Neural cell (in vitro differentiated cells): ENCODE data around the gene RBKS.

Experiments
- EP300 ChIP-seq: fragments of 450-650 bp; conservative IDR thresholded peaks from 2 replicates; pipeline ENCODE4 v1.6.1; 2014; ENCODE audit warnings: antibody characterized with exemption, mild to moderate bottlenecking, moderate library complexity; ENCODE audit not compliant: poor library complexity, severe bottlenecking
- EZH2 ChIP-seq: fragments of 200-600, 300-800 bp; shearing (Covaris generic), sonication (generic); IDR thresholded peaks from 2 replicates; pipeline ENCODE4 v1.6.1; 2014; ENCODE audit warnings: antibody characterized with exemption, low read length, borderline replicate concordance, mild to moderate bottlenecking; ENCODE audit not compliant: insufficient read depth, poor library complexity, severe bottlenecking
- POLR2AphosphoS5 ChIP-seq: IDR thresholded peaks from 2 replicates; pipeline ENCODE4 v1.6.1; 2012
- RAD21 ChIP-seq: fragments of 450-650 bp; conservative IDR thresholded peaks from 2 replicates; pipeline ENCODE4 v1.6.1; 2014; ENCODE audit warnings: antibody characterized with exemption, mild to moderate bottlenecking, moderate library complexity
- REST ChIP-seq: IDR thresholded peaks from 2 replicates; pipeline ENCODE4 v1.6.1; 2012; ENCODE audit warnings: borderline replicate concordance
- SMC3 ChIP-seq: fragments of 450-650 bp; conservative IDR thresholded peaks from 2 replicates; pipeline ENCODE4 v1.6.1; 2014; ENCODE audit warnings: antibody characterized with exemption, mild to moderate bottlenecking, moderate library complexity; ENCODE audit not compliant: poor library complexity
- TAF1 ChIP-seq: IDR thresholded peaks from 2 replicates; pipeline ENCODE4 v1.6.1; 2012; ENCODE audit warnings: low read depth
- TF ChIP-seq, protein P1 (sequence below): fragments of 450-650 bp; IDR thresholded peaks from 2 replicates; pipeline ENCODE4 v1.5.1; 2014; ENCODE audit warnings: antibody characterized with exemption, mild to moderate bottlenecking, moderate library complexity; ENCODE audit not compliant: poor library complexity, severe bottlenecking

- TF ChIP-seq, protein P1, sequence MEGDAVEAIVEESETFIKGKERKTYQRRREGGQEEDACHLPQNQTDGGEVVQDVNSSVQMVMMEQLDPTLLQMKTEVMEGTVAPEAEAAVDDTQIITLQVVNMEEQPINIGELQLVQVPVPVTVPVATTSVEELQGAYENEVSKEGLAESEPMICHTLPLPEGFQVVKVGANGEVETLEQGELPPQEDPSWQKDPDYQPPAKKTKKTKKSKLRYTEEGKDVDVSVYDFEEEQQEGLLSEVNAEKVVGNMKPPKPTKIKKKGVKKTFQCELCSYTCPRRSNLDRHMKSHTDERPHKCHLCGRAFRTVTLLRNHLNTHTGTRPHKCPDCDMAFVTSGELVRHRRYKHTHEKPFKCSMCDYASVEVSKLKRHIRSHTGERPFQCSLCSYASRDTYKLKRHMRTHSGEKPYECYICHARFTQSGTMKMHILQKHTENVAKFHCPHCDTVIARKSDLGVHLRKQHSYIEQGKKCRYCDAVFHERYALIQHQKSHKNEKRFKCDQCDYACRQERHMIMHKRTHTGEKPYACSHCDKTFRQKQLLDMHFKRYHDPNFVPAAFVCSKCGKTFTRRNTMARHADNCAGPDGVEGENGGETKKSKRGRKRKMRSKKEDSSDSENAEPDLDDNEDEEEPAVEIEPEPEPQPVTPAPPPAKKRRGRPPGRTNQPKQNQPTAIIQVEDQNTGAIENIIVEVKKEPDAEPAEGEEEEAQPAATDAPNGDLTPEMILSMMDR = no peak
- TF ChIP-seq POLR2AphosphoS5 (no peak), REST (no peak), TAF1 (no peak), EZH2 (no peak), RAD21 (no peak), EP300 (no peak), SMC3 (no peak)
Observed at GRCh38 chr2:27795868-27796277, 94.3 kb downstream of the RBKS start.
